HG03432 (cell line): ENCODE measurements around the gene TDP2.

Experiments
- ATAC-seq: cut with Tn5 transposase; IDR thresholded peaks from one replicate; pipeline ENCODE4 v1.9.1; 2021; ENCODE audit warnings: mild to moderate bottlenecking, moderate library complexity; ENCODE audit not compliant: unreplicated experiment

Gene TDP2, protein sequence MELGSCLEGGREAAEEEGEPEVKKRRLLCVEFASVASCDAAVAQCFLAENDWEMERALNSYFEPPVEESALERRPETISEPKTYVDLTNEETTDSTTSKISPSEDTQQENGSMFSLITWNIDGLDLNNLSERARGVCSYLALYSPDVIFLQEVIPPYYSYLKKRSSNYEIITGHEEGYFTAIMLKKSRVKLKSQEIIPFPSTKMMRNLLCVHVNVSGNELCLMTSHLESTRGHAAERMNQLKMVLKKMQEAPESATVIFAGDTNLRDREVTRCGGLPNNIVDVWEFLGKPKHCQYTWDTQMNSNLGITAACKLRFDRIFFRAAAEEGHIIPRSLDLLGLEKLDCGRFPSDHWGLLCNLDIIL

DNA sequence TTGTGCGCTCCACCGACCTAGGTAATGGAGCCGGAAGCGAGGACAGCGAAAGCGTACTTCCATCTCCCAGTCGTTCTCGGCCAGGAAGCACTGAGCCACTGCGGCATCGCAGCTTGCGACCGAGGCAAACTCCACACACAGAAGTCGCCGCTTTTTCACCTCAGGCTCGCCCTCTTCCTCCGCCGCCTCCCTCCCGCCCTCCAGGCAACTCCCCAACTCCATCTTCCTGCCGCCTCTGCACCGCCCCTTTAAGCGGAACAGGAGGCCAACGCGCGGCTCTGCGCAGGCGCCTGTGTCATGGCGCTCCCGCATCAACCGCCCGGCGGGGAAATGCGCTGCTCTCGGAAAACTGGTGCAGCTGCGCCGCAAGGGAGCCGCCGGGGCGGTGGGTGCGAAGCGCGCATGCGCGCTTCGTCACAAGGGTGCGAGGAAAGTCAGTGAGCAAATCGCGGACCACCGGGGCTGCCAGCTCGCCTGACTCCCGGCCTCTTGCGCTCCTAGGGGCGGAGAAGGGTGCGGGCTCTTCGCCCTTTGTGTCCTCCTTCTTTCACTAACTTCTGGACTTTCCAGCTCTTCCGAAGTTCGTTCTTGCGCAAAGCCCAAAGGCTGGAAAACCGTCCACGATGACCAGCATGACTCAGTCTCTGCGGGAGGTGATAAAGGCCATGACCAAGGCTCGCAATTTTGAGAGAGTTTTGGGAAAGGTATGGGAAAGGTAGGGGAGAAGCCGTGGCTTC is at the start of gene TDP2, which contains the start of gene ACOT13:
TDP2 (minus strand) TSS at position 259 of the 737 bp plus-strand sequence; CDS start at position 222, 37 bp downstream.
ACOT13 (plus strand) TSS at position 437 of the 737 bp plus-strand sequence; CDS start at position 624, 187 bp downstream.
- ATAC-seq, result peak; percentile 98

DNA sequence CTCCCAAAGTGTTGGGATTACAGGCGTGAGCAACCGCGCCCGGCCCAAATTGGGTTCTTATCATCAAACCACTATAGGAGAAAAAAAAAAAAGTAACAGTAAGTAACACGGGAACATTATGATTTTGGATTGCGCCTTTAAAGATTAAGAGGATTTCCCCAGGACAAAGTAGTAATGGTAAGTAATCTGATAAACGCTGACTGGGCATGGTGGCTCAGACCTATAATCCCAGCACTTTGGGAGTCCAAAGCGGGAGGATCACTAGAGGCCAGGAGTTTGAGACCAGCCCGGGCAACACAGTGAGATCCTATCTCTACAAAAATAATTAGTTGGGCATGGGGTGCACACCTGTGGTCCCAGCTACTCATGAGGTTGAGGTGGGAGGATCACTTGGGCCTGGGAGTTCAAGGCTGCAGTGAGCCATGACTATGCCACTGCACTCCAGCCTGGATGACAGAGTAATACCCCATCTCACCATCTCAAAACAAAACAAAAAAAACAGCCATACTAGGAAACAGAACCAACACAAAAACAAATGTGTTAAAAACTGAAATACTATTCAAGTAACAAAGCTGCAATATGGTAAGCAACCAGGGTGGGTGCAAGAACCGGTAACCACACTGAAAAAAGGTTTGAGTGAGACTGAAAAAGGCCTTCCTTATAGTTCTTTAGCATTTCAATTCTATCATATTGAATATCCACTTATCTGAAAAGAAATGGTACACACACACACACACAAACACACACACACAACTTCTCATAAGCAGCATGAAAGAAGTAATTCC is 44.0 kb upstream of the TDP2 start:
- no peak for ATAC-seq

GRCh38 chr6:24709014-24709711 is 42.5 kb upstream of the TDP2 start:
- no peak for ATAC-seq

- no peak for ATAC-seq
These were observed 41.9 kb upstream of the TDP2 start for GRCh38 chr6:24708612-24709011.

- no peak for ATAC-seq
These were observed 37.8 kb upstream of the TDP2 start for GRCh38 chr6:24704468-24704867.

DNA sequence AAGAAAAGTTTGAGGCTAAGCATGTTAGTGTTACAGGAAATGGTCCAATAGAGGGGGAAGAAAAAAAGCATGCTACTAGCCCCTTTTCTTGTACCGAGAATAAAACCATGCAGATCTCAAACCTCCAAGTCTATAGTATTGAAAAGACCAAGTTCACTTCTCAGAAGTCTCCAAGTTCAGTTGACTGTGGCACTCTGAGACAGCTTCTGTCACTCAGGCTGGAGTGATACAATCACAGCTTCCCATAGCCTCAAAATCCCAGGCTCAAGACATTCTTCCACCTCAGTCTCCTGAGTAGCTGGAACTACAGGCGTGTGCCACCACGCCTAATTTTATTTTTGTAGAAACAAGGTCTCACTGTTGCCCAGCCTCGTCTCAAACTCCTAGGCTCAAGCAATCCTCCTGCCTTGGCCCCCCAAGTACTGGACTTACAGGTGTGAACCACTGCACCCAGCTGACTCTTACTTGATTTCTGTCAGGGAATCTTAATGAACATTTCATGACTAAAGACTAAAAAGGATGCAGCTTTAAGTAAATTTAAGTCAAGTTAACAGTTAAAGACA is 36.1 kb upstream of the TDP2 start:
- no peak for ATAC-seq

DNA sequence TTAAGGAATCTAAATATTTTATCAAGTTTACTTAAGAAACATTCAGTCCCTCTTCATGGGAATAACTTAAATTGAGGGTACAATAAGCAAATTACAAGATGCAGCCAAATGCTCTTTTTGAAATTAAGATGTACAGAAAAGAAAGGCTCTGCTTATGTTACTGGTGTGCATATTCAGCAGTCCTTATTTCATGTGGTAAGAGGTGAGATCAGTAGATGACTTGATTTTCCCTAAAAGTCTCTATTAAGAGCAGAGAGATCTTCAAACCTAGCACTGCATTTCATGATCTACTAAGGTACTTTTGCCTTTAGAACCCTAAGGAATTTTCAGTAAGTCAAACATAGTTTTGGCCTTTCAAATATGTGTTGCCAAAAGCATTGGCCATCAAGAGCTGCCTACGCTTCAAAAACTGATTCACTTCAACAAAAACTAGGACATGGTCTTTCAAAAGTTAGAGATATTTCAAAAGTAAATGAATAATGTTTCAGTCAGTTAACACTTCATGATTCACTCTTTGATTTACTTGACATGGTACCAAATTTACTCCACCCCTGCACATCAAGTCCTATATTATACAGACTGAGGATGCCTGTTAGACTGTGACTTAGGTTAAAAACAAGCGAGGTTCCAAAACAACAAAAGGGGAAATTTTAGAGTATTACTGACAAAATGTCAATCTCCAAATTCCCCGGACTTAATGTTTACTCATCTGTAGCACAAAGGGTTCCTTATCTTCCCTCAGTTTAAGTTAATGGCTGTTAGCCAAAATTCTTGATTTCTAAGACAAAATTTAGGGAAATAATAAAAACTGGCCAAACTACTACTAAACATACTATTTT is 33.0 kb upstream of the TDP2 start:
- no peak for ATAC-seq

DNA sequence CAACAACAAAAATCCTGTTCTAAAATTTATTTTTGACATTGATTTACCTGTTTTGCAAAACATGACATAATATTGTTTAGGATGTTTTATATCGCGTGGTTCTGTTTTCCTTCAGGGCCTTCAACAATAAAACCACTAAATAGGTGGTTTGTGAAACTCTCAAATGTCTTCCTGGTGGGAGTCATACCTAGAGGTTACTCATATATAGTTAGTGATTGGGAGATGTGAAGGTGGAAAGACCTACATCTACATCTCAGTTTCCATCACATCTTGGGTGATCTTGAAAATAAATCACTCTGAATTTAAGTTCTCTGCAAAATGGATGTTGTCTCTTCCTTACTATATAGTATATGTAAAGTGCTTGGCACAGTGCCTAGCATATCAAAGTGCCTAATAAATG is 29.4 kb upstream of the TDP2 start:
- ATAC-seq, result no peak

GRCh38 chr6:24695635-24696034 is 28.9 kb upstream of the TDP2 start:
- ATAC-seq, result peak; percentile 66

DNA sequence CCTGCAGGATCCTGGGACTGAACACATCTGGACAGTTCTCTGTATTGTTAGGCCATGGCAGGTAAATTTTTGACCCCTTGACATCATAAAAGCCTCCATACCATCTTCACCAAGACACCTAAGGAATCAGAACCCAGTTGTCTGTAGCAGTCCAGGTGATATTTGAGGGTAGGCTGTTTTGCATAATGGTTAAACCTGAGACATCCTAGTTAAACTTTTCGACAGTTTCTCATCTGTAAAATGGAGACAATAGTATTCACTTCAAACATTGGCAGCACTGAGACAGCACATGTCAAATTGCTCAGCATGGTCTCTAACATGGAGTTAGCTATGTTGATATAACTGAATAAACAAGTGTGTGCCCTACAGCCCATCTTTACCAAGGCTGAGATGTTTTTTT is 27.5 kb upstream of the TDP2 start:
- ATAC-seq, result no peak

- ATAC-seq, result no peak
These were observed 26.3 kb upstream of the TDP2 start for GRCh38 chr6:24692848-24693592.

- no peak for ATAC-seq
These were observed 25.7 kb upstream of the TDP2 start for GRCh38 chr6:24692415-24692814.

- ATAC-seq, result no peak
These were observed 25.3 kb upstream of the TDP2 start for GRCh38 chr6:24692003-24692402.

DNA sequence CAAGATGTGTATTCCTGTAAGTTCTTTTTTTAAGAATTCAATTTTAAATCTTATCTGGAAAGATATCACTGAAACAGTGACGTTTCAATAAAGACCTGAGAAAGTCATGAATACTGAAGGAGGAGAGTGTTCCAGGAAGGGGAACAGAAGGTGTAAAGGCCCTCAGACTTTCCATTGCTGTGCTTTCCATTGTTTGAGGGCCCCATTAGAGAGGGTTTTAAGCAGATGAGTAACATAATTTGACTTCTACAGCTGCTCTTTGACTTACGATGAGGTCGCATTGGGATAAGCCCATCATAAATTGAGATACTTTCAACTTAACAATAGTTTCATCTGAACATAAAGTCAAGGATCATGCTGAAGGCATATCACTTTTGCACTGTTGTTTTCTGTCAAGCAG is 24.9 kb upstream of the TDP2 start:
- ATAC-seq, result no peak

- ATAC-seq, result no peak
These were observed 23.9 kb upstream of the TDP2 start for GRCh38 chr6:24690593-24690992.

DNA sequence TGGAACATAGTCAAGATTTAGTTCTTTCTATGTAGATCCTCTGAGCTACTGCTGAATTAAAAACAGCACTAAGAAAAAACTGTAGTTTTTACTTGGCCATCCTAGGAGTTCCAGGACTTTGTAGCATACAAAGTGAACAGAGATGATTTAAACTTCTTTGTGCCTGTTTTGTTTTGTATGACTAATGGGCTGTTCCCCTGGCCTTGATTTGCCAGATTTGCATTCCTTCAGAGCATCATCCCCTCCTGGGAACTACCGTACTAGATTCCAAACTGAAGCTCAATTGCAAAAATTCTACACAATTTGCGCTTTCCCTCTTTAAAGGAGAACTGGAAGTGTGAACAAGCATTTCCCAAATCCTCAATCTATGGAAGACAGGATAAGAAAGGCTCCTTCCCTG is 23.3 kb upstream of the TDP2 start:
- no peak for ATAC-seq

DNA sequence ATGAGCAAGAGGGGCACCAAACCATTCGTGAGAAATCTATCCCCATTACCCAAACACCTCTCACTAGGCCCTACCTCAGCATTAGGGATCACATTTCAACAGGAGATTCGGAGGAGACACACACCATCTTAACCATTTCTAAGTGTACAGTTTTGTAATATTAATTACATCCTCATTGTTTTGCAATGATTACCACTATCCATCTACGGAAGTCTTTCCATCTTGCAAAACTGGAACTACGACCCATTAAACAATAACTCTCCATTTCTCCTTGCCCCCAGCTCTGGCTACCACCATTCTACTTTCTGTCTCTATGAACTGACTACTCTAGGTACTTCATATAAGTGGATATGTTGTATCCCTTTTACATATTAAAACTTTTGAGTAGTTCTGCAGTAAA is 20.2 kb upstream of the TDP2 start:
- ATAC-seq, result no peak

- no peak for ATAC-seq
These were observed 19.7 kb upstream of the TDP2 start for GRCh38 chr6:24686408-24686807.
